ENCODE results near the gene ZKSCAN7.
"Not testable (repeated sequence)": the region's sequence is repeated elsewhere in the genome, so short reads cannot be mapped to it uniquely, and the experiment has no call there.

GRCh38 chr3:44577354-44577952 lies 22.5 kb downstream of the ZKSCAN7 start:
- TF ChIP-seq, protein P1, sequence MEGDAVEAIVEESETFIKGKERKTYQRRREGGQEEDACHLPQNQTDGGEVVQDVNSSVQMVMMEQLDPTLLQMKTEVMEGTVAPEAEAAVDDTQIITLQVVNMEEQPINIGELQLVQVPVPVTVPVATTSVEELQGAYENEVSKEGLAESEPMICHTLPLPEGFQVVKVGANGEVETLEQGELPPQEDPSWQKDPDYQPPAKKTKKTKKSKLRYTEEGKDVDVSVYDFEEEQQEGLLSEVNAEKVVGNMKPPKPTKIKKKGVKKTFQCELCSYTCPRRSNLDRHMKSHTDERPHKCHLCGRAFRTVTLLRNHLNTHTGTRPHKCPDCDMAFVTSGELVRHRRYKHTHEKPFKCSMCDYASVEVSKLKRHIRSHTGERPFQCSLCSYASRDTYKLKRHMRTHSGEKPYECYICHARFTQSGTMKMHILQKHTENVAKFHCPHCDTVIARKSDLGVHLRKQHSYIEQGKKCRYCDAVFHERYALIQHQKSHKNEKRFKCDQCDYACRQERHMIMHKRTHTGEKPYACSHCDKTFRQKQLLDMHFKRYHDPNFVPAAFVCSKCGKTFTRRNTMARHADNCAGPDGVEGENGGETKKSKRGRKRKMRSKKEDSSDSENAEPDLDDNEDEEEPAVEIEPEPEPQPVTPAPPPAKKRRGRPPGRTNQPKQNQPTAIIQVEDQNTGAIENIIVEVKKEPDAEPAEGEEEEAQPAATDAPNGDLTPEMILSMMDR (IDR thresholded peaks at IDR 0.05): not testable (repeated sequence)
- TF ChIP-seq POLR2A (IDR thresholded peaks at IDR 0.05): not testable (repeated sequence)

Measured in esophagus squamous epithelium (tissue), 4 donors.